Frontal cortex (tissue), 4 donors: ENCODE data around the gene TBX20. TPM values are rescaled to one million over a fixed set of nuclear protein-coding genes. Genes with fewer than 3 reads are reported as not detected.
A peak's percentile ranks its signal among the peaks of the same experiment; 100 is the strongest.
"Not testable (repeated sequence)": the region's sequence is repeated elsewhere in the genome, so short reads cannot be mapped to it uniquely, and the experiment has no call there.

Source experiments
- DNase-seq, 2 donors: peaks; one replicate each; pipeline ENCODE4 v3.0.0; 2012; ENCODE audit warnings: low spot score in 2 of 2
- FAIRE-seq: peaks from 2 replicates; lab custom pipeline; 2012; peaks lifted over from hg19 to GRCh38; lab: Jason Lieb, UNC
- total RNA-seq: library from RNA; depleted of rRNA; stranded (reverse); fragments of >200 nt; gene quantifications from one replicate; pipeline ENCODE4 v1.2.3, GENCODE V29; 2014
- donor health status: control.
- donor health status: control.
- donor health status: control.

The TBX20 gene
- total RNA-seq, 1 donor from 2014 or later: not detected

GRCh38 chr7:35229116-35229780, 24.7 kb downstream of the TBX20 start:
- not testable (repeated sequence) for DNase-seq, FAIRE-seq

GRCh38 chr7:35228496-35229051, 25.3 kb downstream of the TBX20 start:
- not testable (repeated sequence) for FAIRE-seq

GRCh38 chr7:35227438-35227837, 26.5 kb downstream of the TBX20 start:
- DNase-seq, FAIRE-seq: not testable (repeated sequence)

More at GRCh38 chr7:35228496-35229051, 25.3 kb downstream of the TBX20 start:
- not testable (repeated sequence) for DNase-seq

- not testable (repeated sequence) for FAIRE-seq, DNase-seq
Measured at GRCh38 chr7:35222445-35222844, 31.5 kb downstream of the TBX20 start.

- FAIRE-seq, DNase-seq: not testable (repeated sequence)
Measured at GRCh38 chr7:35220176-35220575, 33.7 kb downstream of the TBX20 start.

- not testable (repeated sequence) for FAIRE-seq, DNase-seq
Measured at GRCh38 chr7:35216033-35216432, 37.9 kb downstream of the TBX20 start.

- FAIRE-seq: not testable (repeated sequence)
Measured at GRCh38 chr7:35215063-35215462, 38.8 kb downstream of the TBX20 start.

GRCh38 chr7:35206924-35207323, 47.0 kb downstream of the TBX20 start:
- not testable (repeated sequence) for DNase-seq, FAIRE-seq

More at GRCh38 chr7:35215063-35215462, 38.8 kb downstream of the TBX20 start:
- not testable (repeated sequence) for DNase-seq

- not testable (repeated sequence) for FAIRE-seq, DNase-seq
Measured at GRCh38 chr7:35204850-35205249, 49.0 kb downstream of the TBX20 start.

GRCh38 chr7:35204031-35204430, 49.9 kb downstream of the TBX20 start:
- DNase-seq, FAIRE-seq: not testable (repeated sequence)

GRCh38 chr7:35202353-35202752, 51.5 kb downstream of the TBX20 start:
- not testable (repeated sequence) for FAIRE-seq

GRCh38 chr7:35200170-35200569, 53.7 kb downstream of the TBX20 start:
- FAIRE-seq, DNase-seq: not testable (repeated sequence)

More at GRCh38 chr7:35202353-35202752, 51.5 kb downstream of the TBX20 start:
- not testable (repeated sequence) for DNase-seq

- not testable (repeated sequence) for FAIRE-seq
Measured at GRCh38 chr7:35198370-35199140, 55.3 kb downstream of the TBX20 start.

GRCh38 chr7:35191571-35191970, 62.3 kb downstream of the TBX20 start:
- FAIRE-seq, DNase-seq: not testable (repeated sequence)

More at GRCh38 chr7:35198370-35199140, 55.3 kb downstream of the TBX20 start:
- DNase-seq: not testable (repeated sequence)

GRCh38 chr7:35190146-35190773, 63.6 kb downstream of the TBX20 start:
- not testable (repeated sequence) for DNase-seq
- FAIRE-seq: peak; percentile 96

GRCh38 chr7:35186751-35187150, 67.1 kb downstream of the TBX20 start:
- FAIRE-seq: not testable (repeated sequence)
- peak in 1 of 2 donors; percentile 1 for DNase-seq

- FAIRE-seq: no peak
- DNase-seq: peak in 1 of 2 donors; percentile 10
Measured at GRCh38 chr7:35185908-35186731, 67.8 kb downstream of the TBX20 start.

GRCh38 chr7:35185578-35185907, 68.4 kb downstream of the TBX20 start:
- FAIRE-seq: not testable (repeated sequence)

GRCh38 chr7:35184961-35185360, 68.9 kb downstream of the TBX20 start:
- FAIRE-seq, DNase-seq: not testable (repeated sequence)

More at GRCh38 chr7:35185578-35185907, 68.4 kb downstream of the TBX20 start:
- DNase-seq: not testable (repeated sequence)
